ENCODE results near the gene IMP4.

The IMP4 gene

GRCh38 chr2:130381619-130382018 lies 38.9 kb downstream of the IMP4 start:
- H2AFZ ChIP-seq (ENCODE audit: low read depth, low read length) = no peak overlapping the region
- H3K27me3 ChIP-seq (ENCODE audit: low read depth, low read length) = no peaks in the 10 kb centered on the region
- no peak overlapping the region for H3K27ac ChIP-seq (ENCODE audit: low read length)
- no peak overlapping the region for H3K4me2 ChIP-seq (ENCODE audit: low read length)
- no peak overlapping the region for H3K4me3 ChIP-seq (ENCODE audit: low read length)
- no peak overlapping the region for H3K9ac ChIP-seq (ENCODE audit: low read length)
- H3K79me2 ChIP-seq (ENCODE audit: low read length) = peaks cover 25% of the 10 kb centered on the region
- H3K36me3 ChIP-seq (replicated peaks; ENCODE audit: low read depth, low read length) = peaks cover 53% of the 10 kb centered on the region
- peaks cover 38% of the 10 kb centered on the region for H3K4me1 ChIP-seq (ENCODE audit: low read length)
- peaks cover 27% of the 10 kb centered on the region for H4K20me1 ChIP-seq (ENCODE audit: insufficient read depth, low read length)
- H3K9me3 ChIP-seq (ENCODE audit: insufficient read depth, low read length) = no peaks in the 10 kb centered on the region; the same call in 1 of the 2 replicates
- TF ChIP-seq, protein P1, sequence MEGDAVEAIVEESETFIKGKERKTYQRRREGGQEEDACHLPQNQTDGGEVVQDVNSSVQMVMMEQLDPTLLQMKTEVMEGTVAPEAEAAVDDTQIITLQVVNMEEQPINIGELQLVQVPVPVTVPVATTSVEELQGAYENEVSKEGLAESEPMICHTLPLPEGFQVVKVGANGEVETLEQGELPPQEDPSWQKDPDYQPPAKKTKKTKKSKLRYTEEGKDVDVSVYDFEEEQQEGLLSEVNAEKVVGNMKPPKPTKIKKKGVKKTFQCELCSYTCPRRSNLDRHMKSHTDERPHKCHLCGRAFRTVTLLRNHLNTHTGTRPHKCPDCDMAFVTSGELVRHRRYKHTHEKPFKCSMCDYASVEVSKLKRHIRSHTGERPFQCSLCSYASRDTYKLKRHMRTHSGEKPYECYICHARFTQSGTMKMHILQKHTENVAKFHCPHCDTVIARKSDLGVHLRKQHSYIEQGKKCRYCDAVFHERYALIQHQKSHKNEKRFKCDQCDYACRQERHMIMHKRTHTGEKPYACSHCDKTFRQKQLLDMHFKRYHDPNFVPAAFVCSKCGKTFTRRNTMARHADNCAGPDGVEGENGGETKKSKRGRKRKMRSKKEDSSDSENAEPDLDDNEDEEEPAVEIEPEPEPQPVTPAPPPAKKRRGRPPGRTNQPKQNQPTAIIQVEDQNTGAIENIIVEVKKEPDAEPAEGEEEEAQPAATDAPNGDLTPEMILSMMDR (IDR thresholded peaks at IDR 0.05; ENCODE audit: low read depth, low read length) = no peak
- TF ChIP-seq EZH2phosphoT487 (IDR thresholded peaks at IDR 0.05; ENCODE audit: low read depth) = no peak

- peaks cover 27% of the 10 kb centered on the region for H4K20me1 ChIP-seq (ENCODE audit: insufficient read depth, low read length)
- peaks cover 38% of the 10 kb centered on the region for H3K4me1 ChIP-seq (ENCODE audit: low read length)
- TF ChIP-seq, protein P1 (IDR thresholded peaks at IDR 0.05; ENCODE audit: low read depth, low read length) = no peak
- TF ChIP-seq EZH2phosphoT487 (IDR thresholded peaks at IDR 0.05; ENCODE audit: low read depth) = no peak
- no peaks in the 10 kb centered on the region for H3K27me3 ChIP-seq (ENCODE audit: low read depth, low read length)
- peaks cover 47% of the 10 kb centered on the region for H3K36me3 ChIP-seq (replicated peaks; ENCODE audit: low read depth, low read length)
- H3K27ac ChIP-seq (ENCODE audit: low read length) = no peak overlapping the region
- H2AFZ ChIP-seq (ENCODE audit: low read depth, low read length) = no peak overlapping the region
- peaks cover 7% of the 10 kb centered on the region; the same call in 1 of the 2 replicates for H3K9me3 ChIP-seq (ENCODE audit: insufficient read depth, low read length)
- no peak overlapping the region for H3K9ac ChIP-seq (ENCODE audit: low read length)
- peaks cover 17% of the 10 kb centered on the region for H3K79me2 ChIP-seq (ENCODE audit: low read length)
- H3K4me2 ChIP-seq (ENCODE audit: low read length) = no peak overlapping the region
- H3K4me3 ChIP-seq (ENCODE audit: low read length) = no peak overlapping the region
Measured at GRCh38 chr2:130382313-130382917, 39.7 kb downstream of the IMP4 start.

GRCh38 chr2:130385709-130386108 lies 43.0 kb downstream of the IMP4 start:
- TF ChIP-seq, protein P1 (IDR thresholded peaks at IDR 0.05; ENCODE audit: low read depth, low read length) = no peak
- TF ChIP-seq EZH2phosphoT487 (IDR thresholded peaks at IDR 0.05; ENCODE audit: low read depth) = no peak
- H3K4me2 ChIP-seq (ENCODE audit: low read length) = peak overlapping the region; percentile 66
- H3K9me3 ChIP-seq (ENCODE audit: insufficient read depth, low read length) = peaks cover 10% of the 10 kb centered on the region; the same call in 1 of the 2 replicates
- H2AFZ ChIP-seq (ENCODE audit: low read depth, low read length) = no peak overlapping the region
- H3K27me3 ChIP-seq (ENCODE audit: low read depth, low read length) = no peaks in the 10 kb centered on the region
- H3K4me3 ChIP-seq (ENCODE audit: low read length) = peak overlapping the region; percentile 17; the same call in 1 of the 2 replicates
- peaks cover 20% of the 10 kb centered on the region for H3K36me3 ChIP-seq (replicated peaks; ENCODE audit: low read depth, low read length)
- H3K4me1 ChIP-seq (ENCODE audit: low read length) = peaks cover 52% of the 10 kb centered on the region
- H4K20me1 ChIP-seq (ENCODE audit: insufficient read depth, low read length) = peaks cover 10% of the 10 kb centered on the region
- peaks cover 1% of the 10 kb centered on the region; the same call in 1 of the 2 replicates for H3K79me2 ChIP-seq (ENCODE audit: low read length)
- peak overlapping the region; percentile 58 for H3K27ac ChIP-seq (ENCODE audit: low read length)
- no peak overlapping the region; the same call in 1 of the 2 replicates for H3K9ac ChIP-seq (ENCODE audit: low read length)

- peaks cover 10% of the 10 kb centered on the region; the same call in 1 of the 2 replicates for H3K9me3 ChIP-seq (ENCODE audit: insufficient read depth, low read length)
- H3K79me2 ChIP-seq (ENCODE audit: low read length) = no peaks in the 10 kb centered on the region
- H3K4me2 ChIP-seq (ENCODE audit: low read length) = no peak overlapping the region
- H2AFZ ChIP-seq (ENCODE audit: low read depth, low read length) = no peak overlapping the region
- H3K9ac ChIP-seq (ENCODE audit: low read length) = no peak overlapping the region
- no peak overlapping the region for H3K4me3 ChIP-seq (ENCODE audit: low read length)
- peaks cover 4% of the 10 kb centered on the region; the same call in 1 of the 2 replicates for H4K20me1 ChIP-seq (ENCODE audit: insufficient read depth, low read length)
- TF ChIP-seq EZH2phosphoT487 (IDR thresholded peaks at IDR 0.05; ENCODE audit: low read depth) = no peak
- TF ChIP-seq, protein P1 (IDR thresholded peaks at IDR 0.05; ENCODE audit: low read depth, low read length) = no peak
- H3K4me1 ChIP-seq (ENCODE audit: low read length) = peaks cover 47% of the 10 kb centered on the region
- peaks cover 14% of the 10 kb centered on the region for H3K36me3 ChIP-seq (replicated peaks; ENCODE audit: low read depth, low read length)
- no peak overlapping the region for H3K27ac ChIP-seq (ENCODE audit: low read length)
- no peaks in the 10 kb centered on the region for H3K27me3 ChIP-seq (ENCODE audit: low read depth, low read length)
Measured at GRCh38 chr2:130387071-130387400, 44.3 kb downstream of the IMP4 start.
